ENCODE measurements around the gene SHFL.

SHFL gene

DNA sequence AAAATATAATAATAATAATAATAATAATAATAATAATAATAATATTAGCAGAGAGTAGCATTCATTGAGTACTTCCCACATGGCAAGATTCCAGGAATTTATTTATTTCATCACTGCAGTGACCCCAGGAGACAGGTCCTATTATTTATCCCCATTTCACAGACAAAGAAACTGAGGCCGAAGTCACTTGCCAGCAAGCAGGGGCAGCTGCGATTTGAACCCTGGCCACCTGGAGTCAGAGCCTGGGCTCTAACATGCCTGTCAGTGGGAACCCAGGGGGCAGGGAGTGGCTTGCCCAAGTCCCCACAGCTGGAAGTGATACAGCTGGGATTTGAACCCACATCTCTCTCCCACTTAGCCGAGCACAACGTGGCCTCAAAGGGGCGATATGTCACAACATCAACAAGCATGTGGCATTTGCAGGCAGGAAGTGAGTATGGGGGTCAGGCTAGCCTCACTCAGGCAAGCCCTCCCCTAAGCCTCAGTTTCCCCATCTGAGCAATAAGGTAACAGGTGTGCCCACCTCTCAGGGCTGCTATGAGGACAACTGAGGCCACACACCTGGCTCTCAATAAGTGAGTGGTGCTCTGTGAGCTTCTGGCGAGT lies 2.9 kb downstream of the SHFL start:
- no peak for FAIRE-seq

DNA sequence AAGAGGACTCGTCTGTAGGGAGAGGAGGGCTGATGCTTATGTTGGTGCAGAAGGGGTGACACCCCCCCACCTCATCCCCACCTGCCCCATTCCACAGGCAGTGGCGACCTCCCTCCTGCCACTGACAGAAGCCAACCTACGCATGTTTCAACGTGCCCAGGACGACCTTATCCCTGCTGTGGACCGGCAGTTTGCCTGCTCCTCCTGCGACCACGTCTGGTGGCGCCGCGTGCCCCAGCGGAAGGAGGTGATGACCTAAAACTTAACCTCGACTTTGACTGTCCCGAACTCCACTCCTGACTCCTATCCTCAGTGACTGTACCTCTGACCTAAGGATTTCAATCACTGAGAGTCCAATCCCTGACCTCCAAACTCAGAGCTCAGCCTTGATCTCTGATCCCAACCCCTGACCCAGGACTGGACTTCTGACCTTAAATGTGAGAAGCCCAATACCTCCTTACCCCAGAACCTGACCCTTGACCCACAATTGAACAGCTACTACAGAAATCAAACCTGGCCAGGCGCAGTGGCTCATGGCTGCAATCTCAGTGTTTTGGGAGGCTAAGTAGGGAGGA lies 3.8 kb downstream of the SHFL start:
- no peak for FAIRE-seq

DNA sequence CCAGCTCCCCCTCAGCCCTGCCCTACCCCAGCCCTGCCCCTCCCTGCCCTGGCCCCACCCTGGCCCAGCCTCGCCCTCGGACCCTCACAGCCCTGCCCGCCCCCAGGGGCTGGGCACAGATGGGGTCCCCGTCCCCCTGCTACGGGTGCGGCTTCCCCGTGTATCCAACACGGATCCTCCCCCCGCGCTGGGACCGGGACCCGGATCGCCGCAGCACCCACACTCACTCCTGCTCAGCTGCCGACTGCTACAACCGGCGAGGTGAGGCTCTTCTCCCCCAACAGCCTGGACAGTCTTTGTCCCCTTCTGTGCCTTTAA lies 5.2 kb downstream of the SHFL start:
- FAIRE-seq = no peak

DNA sequence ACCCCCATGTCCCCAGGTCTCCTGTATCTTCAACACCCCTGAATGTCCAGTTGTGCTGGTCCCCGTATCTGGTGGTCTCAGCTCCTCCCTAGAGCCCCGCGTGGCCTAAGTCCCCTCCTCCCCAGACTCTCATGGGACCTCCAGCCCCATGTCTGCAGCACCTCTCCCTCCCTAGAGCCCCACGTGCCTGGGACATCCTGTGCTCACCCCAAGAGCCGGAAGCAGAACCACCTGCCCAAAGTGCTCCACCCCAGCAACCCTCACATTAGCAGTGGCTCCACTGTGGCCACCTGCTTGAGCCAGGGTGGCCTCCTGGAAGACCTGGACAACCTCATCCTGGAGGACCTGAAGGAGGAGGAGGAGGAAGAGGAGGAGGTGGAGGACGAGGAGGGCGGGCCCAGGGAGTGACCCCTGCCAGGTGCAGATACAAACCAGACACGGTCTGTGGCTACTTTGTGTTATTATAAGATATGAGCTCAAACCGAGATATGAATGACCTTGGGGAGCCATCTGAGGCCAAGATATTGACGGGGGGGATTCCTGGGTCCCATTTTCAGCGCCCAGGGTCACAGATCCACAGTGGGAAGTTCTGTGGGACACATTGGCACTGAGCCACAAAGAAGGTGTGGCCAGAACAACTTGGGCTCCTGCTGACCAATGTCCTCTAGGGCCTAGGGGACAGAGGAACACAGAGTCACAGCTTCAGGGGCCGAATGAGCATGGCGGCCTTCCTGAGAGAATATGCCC lies 6.0 kb downstream of the SHFL start:
- no peak for FAIRE-seq

DNA sequence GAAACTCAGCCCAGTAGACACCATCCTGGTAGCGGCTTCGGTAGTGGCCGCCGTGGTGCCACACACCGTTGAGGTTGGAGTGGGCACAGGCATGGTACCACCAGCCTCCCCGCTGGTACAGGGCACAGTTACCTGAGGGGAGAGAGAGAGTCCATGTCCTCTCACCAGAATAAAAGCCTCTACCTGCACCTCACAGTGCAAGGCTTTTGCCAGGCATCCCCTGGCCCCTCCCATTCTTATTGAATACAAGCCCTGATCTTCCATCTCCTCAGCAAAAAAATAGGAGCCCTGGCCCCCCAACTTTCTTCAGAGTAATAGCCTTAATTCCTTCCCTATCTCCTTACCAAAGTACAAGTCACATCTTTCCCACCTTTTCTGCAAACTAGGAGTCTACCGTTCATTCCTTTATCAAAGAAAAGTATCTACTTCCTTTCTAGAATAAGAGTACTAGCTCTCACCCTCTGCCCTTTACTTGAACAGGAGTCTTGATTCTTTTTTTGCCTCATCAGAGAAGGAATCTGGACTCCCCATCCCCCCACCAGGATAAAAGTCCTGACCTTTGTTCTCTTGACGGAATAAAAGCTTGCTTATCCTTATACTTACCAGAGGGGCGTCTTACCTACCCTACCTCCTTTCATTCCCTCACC lies 6.7 kb downstream of the SHFL start:
- FAIRE-seq = no peak

DNA sequence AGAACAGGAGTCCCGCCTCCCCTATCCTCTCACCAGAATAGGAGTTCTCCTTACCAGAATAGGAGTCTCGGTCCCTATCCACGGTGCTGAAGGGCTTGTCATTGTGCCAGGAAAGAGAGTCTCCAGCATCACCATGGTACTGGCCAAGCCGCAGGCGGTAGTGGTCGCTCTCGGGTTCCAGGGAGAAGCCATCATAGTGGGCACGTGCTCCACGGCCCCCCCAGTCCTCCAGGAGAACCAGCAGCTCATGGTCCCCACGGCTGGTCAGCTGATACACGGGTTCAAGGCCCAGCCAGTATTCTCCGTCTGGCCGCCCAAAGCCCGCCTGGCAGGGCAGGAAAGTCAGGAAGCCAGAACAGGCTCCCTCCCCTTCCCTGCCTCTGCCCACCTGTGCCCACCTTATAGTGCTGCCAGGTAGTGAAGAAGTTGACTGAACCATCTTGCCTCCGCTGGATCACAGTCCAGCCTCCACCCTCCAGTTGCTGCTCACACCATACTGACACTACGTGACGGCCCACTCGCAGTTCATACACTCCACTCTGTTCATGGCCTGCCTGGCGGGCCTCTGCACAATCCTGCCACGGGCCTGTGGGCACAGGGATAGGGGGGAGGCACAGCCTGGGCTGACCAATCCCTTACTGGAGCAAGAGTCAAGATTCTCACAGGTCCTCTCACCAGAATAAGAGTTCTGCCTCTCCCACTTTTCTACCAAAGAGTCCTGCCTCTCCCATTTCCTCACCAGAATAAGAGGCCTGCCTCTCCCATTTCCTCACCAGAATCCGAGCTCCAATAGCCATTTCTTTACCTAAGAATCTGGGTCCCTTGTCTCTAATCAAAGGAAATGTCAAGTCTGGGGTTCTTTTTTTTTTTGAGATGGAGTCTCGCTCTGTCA lies 7.4 kb downstream of the SHFL start:
- FAIRE-seq = no peak

DNA sequence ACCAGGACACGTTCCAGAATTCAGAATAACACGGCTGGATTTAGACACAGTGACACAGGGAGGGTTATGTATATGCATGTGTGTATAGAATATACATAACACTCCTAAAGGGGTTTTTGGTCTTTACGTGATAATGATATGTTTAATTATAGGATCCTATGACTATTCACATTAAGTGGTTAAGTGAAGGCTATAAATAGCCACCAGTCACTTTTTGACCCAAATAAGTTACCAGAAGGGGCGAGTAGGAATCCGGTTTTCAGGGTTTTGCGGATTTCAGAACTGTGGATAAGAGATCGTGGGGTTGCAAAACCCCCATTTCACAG lies 9.5 kb downstream of the SHFL start:
- no peak for FAIRE-seq

DNA sequence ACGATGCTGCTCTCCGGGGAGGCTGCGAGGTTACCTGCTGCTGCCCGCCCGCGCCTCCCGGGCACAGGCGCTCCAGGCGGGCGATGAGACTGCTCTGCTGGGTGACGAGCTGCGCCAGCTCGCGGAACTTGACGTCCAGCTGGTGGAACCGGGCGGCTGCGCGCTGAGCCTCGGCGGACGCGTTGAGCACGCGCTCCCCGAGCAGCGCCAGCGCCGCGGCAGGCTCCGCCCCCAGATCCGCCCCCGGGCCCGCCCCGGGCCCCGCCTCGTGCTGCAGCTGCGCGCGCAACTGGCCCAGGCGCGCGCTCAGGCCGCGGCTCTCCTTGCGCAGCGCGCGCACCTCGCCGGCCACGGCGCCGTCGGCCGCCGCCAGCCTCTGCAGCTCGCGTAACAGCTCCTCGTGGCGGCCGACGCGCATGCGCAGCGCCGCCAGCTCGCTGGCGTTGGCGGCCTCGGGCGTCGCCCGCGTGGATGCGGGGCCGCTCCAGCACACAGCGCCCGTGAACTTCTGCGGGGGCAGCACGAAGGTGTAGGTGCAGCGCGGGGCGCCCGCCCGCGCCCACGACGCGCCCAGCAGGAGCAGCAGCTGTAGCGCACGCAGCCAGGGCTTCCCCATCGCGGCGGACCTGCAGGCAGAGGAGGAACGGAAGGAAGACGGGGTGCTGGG lies 10.0 kb downstream of the SHFL start:
- FAIRE-seq = no peak

DNA sequence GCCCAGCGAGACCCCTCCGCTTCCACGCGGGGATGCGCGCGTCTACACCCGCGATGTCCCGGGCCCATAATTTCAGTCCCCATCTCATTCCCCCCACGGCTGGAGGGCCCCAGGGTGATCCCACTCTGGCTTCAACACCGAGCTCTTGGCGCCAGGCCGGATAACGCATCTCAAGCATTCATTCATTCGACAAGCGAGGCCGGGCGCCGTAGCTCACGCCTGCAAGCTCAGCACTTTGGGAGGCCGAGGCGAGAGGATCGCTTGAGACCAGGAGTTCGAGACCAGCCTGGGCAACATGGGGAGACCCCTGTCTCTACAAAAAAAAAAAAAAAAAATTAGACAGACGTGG lies 10.5 kb downstream of the SHFL start:
- FAIRE-seq = no peak

DNA sequence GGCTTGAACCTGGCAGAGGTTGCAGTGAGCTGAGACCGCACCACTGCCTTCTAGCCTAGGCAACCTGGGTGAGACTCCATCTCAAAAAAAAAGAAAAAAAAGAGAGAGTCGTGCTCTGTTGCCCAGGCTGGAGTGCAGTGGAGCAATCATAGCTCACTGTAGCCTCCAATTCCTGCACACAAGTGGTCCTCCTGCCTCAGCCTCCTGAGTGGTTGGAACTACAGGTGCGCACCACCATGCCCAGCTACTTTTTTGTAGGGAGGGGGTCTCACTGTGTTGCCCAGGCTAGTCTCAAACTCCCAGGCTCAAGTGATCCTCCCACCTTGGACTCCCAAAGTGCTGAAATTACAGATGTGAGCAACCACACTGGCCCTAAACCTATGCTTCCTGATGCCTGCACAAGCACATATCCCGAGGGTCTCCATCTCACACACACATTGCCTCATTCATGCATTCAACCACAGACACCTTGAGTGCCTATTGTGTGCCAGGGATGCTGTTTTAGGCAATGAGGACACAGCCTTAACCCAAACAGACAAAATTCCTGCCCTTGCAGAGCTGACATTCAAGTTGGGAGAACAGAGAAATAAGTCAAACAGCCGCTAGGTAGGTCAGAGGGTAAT lies 14.2 kb downstream of the SHFL start:
- FAIRE-seq = no peak

DNA sequence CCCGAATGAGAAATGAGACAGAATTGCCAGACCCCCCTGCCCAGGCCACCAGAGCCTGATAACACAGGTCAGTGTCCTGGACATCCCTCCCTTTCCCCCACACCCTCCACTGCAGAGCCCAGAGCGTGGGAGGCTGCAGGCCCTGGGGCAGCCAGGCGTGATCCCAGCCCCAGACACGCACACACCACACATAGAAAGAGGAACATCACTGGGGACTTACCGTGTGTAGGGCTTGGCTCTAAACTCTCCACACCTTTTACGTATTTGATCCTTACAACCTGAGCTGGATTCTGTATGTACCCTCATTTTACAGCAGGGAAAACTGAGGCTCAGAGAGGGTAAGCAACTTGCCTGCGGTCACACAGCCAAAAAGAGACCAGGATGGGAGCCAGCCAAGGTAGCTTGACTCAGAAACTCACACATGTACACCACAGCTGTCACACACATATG lies 16.7 kb downstream of the SHFL start:
- FAIRE-seq = no peak

DNA sequence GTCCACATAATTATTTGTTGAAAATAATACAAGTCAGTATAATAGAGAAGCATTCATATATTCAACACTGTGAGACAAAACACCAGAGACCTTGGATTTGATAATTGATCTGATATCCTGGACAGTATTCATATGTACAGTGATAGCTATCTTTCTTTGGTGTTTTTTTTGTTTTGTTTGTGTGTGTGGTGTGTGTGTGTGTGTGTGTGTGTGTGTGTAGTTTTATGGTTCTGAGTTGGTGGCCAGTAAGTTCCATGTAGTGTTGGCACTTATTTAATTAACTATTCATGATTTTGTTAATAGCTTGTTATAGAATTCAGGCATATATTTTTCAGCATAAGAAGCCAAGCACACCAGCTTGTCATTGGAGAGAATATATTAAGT lies 18.0 kb downstream of the SHFL start:
- FAIRE-seq = no peak

DNA sequence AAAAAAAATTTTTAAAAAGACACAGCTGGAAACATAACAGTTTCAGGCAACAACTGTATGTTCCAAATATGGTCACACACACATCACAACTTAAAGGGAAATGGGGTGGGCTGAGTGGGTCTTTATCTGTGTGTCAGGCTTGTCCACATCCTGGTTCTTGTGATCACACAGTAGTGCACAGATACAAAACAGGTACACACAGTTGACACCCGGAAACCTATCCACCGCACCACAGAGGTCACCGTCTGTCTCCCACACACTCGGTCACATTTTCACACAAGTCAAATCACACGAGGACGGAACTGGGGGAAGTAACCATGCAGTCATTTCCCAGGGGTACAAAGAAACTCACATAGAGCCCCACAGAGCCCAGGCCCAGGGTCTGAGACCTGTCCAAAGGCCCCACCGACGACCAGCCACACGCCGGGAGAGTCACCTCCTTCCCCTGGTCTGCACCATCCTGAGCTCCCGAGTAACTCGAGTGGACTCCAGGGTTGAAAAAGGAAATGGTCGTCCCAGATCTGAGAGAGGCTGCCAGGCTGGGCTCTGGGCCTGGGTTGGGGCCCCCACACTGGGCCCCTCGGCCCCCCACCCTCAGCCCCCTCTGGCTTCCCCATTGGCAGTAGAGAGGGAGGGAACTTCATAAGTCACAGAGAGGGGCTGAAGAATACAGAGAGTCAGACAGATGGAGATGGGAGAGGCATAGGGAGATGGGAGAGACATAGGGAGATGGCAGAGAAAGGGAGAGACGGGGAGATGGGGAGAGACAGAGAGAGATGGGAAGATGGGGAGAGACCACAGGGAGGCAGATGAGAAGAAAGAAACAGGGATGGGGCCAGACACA lies 18.8 kb downstream of the SHFL start:
- no peak for FAIRE-seq

DNA sequence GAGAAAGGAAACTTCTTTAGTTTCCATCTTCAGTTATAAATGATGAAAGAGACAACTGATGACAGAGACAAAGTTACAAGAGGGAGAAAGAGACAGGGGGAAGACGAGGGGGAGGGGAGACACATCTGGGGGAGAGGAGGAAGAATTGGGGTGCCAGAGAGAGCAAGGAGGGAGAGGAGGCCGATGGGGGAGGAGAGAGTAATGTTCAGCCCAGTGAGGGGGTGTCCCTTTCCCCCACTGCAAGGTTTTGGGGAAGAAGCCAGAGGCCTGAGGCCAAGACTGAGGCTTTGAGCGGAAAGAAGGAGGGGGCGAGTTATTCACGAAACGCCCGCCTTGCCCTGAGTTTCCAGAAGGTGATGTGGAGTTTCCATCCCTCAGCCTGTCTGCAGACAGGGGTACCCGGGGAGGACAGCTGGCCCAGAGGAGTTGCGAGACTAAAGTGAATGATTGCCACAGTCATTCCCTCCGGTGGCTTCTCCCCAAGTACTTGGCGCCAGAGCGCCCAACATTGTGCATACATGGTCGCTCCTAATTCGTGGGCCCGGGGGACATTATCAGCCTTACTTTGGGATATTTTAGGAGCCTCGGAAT lies 19.5 kb downstream of the SHFL start:
- no peak for FAIRE-seq

DNA sequence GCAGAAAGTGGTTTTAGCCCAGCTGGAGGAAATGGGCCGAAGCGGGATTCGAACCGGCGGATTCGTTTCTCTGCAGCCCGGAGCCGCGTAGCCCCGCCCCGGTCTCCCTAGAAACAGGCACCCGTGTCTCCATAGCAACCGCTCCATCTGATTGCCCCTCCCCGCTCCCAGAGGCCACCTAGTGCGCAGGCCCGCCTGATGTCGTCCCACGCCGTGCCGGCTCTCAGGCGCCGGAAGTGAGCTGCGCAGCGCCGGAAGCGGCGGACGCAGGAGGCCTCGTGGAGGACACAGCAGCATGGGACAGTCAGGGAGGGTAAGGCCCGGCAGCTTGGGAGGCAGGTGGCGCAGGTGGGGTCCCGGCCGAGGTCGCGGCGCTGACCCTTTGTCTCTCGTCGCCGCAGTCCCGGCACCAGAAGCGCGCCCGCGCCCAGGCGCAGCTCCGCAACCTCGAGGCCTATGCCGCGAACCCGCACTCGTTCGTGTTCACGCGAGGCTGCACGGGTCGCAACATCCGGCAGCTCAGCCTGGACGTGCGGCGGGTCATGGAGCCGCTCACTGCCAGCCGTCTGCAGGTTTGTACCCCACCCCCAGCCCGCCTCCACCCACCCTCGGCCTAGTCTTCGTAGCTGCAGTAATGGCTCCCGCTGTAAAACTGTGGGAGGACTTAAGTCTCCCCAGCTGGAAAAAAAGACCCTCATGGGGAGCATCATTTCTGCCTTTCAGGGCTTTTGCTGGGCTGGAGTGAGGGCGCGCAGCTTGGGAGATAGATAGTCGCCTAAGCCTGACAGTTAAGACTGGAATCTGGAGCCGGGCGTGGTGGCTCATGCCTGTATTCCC lies 20.2 kb downstream of the SHFL start, which contains the start of gene PPAN:
PPAN (plus strand) TSS at position 263 of the 837 bp plus-strand sequence; CDS start at position 296, 33 bp downstream.
- peak; percentile 83 for FAIRE-seq

DNA sequence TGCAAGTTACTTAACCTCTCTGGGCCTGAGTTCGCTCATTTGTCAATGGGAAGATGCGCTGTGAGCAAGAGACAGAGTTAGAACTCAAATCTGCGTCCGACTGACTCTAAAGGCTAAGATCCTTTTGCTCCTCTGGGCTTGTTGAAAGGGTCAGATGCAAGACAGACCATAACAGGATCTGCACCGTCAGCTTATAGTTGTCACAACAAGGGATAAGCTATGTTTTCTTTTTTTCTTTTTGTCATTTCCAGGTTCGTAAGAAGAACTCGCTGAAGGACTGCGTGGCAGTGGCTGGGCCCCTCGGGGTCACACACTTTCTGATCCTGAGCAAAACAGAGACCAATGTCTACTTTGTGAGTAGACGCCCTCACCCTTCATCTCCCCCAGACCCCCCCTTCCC lies 21.1 kb downstream of the SHFL start:
- FAIRE-seq = no peak

DNA sequence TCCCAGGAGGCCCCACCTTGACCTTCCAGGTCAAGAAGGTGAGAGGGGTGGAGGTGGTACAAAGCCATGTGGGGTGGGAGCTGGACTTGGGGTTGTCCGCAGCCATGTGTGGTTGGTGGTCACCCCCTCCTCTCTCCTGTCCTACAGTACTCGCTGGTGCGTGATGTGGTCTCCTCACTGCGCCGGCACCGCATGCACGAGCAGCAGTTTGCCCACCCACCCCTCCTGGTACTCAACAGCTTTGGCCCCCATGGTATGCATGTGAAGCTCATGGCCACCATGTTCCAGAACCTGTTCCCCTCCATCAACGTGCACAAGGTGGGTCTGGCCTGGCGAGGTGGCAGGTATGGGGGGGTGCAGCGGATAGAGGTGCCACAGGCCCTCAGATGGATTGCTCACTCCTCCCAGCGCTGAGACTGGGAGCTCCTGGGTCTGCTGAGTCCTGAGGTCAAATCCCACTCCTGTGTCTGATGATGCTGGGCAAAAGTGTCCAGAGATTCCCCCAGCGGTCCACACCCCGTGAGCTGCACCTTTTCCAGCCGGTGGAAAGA lies 21.8 kb downstream of the SHFL start:
- no peak for FAIRE-seq

DNA sequence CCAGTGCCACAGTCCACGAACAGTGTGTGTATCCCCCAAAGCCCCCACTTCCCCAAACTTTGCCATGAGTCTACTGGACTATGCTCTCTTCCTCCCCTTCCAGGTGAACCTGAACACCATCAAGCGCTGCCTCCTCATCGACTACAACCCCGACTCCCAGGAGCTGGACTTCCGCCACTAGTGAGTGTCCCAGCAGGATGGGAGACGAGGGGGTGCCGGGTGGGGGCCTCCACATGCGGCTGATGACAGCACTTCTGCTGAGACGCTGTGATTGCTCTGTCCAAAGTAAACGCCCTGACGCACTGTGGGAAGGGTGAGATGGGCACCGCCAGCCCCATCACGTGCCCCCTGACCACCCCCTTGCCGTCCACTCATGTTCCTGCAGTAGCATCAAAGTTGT lies 23.4 kb downstream of the SHFL start:
- no peak for FAIRE-seq
